Measurements from ENCODE around the gene ARID1A. TPM values are rescaled to one million over a fixed set of nuclear protein-coding genes. Genes with fewer than 3 reads are reported as not detected.

ARID1A gene
- total RNA-seq, 1 experiment from 2014 or later: 120 TPM

- intact Hi-C loops (cut with micrococcal nuclease; ENCODE audit: unreplicated experiment): no loop called here
- H3K36me3 ChIP-seq (ENCODE audit: insufficient read depth, low read length, poor library complexity, severe bottlenecking): peaks cover 28% of the 10 kb centered on the region
- ChIA-PET POLR2A (ENCODE audit: low non-redundant PET) (no interaction called here), CTCF (no interaction called here)
- no peak overlapping the region for H3K27ac ChIP-seq (ENCODE audit: low read depth, low read length, poor library complexity, severe bottlenecking)
- no peak for DNase-seq (ENCODE audit: low spot score)
- no peaks in the 10 kb centered on the region for H3K9me3 ChIP-seq (ENCODE audit: low read depth, low read length, poor library complexity, severe bottlenecking)
- H3K4me1 ChIP-seq (ENCODE audit: insufficient read depth, low read length, poor library complexity, severe bottlenecking): peaks cover 41% of the 10 kb centered on the region
- H3K4me3 ChIP-seq (ENCODE audit: low read depth, low read length, poor library complexity, severe bottlenecking): no peak overlapping the region
- TF ChIP-seq CTCF (conservative IDR thresholded peaks at IDR 0.05; ENCODE audit: low read depth, low read length): no peak
- TF ChIP-seq EZH2 (IDR thresholded peaks at IDR 0.05; ENCODE audit: borderline replicate concordance, low read depth, low read length, poor library complexity, severe bottlenecking): no peak
- BruUV-seq (replicated peaks): no TSS peak
- no peaks in the 10 kb centered on the region for H3K27me3 ChIP-seq (replicated peaks; ENCODE audit: insufficient read depth, low read depth, low read length, poor library complexity)
Measured at GRCh38 chr1:26726784-26727183, 31.0 kb downstream of the ARID1A start.

GRCh38 chr1:26727476-26727875 is 31.7 kb downstream of the ARID1A start:
- CTCF ChIA-PET: no interaction called here
- Histone ChIP-seq H3K4me3 (ENCODE audit: low read depth, low read length, poor library complexity, severe bottlenecking) (no peak overlapping the region), H3K27me3 (replicated peaks; ENCODE audit: insufficient read depth, low read depth, low read length, poor library complexity) (no peaks in the 10 kb centered on the region), H3K27ac (ENCODE audit: low read depth, low read length, poor library complexity, severe bottlenecking) (no peak overlapping the region), H3K36me3 (ENCODE audit: insufficient read depth, low read length, poor library complexity, severe bottlenecking) (peaks cover 34% of the 10 kb centered on the region), H3K9me3 (ENCODE audit: low read depth, low read length, poor library complexity, severe bottlenecking) (no peaks in the 10 kb centered on the region), H3K4me1 (ENCODE audit: insufficient read depth, low read length, poor library complexity, severe bottlenecking) (peaks cover 34% of the 10 kb centered on the region)
- intact Hi-C loops (cut with micrococcal nuclease; ENCODE audit: unreplicated experiment): no loop called here
- no peak for DNase-seq (ENCODE audit: low spot score)
- POLR2A ChIA-PET (ENCODE audit: low non-redundant PET): no interaction called here
- TF ChIP-seq CTCF (conservative IDR thresholded peaks at IDR 0.05; ENCODE audit: low read depth, low read length): no peak
- TF ChIP-seq EZH2 (IDR thresholded peaks at IDR 0.05; ENCODE audit: borderline replicate concordance, low read depth, low read length, poor library complexity, severe bottlenecking): no peak
- no TSS peak for BruUV-seq (replicated peaks)

- no peaks in the 10 kb centered on the region for H3K9me3 ChIP-seq (ENCODE audit: low read depth, low read length, poor library complexity, severe bottlenecking)
- TF ChIP-seq CTCF (conservative IDR thresholded peaks at IDR 0.05; ENCODE audit: low read depth, low read length) (no peak), EZH2 (IDR thresholded peaks at IDR 0.05; ENCODE audit: borderline replicate concordance, low read depth, low read length, poor library complexity, severe bottlenecking) (no peak)
- DNase-seq (ENCODE audit: low spot score): no peak
- no peaks in the 10 kb centered on the region for H3K27me3 ChIP-seq (replicated peaks; ENCODE audit: insufficient read depth, low read depth, low read length, poor library complexity)
- no TSS peak for BruUV-seq (replicated peaks)
- H3K27ac ChIP-seq (ENCODE audit: low read depth, low read length, poor library complexity, severe bottlenecking): no peak overlapping the region
- CTCF ChIA-PET: interaction anchor here (0.5 to 0.6 kb wide), 2 partner anchors 111 to 112 kb away, joined by 3 to 5 read pairs; no protein-coding TSS in a partner anchor
- intact Hi-C loops (cut with micrococcal nuclease; ENCODE audit: unreplicated experiment): no loop called here
- H3K4me3 ChIP-seq (ENCODE audit: low read depth, low read length, poor library complexity, severe bottlenecking): no peak overlapping the region
- H3K36me3 ChIP-seq (ENCODE audit: insufficient read depth, low read length, poor library complexity, severe bottlenecking): peaks cover 46% of the 10 kb centered on the region
- POLR2A ChIA-PET (ENCODE audit: low non-redundant PET): no interaction called here
- H3K4me1 ChIP-seq (ENCODE audit: insufficient read depth, low read length, poor library complexity, severe bottlenecking): peaks cover 26% of the 10 kb centered on the region
Measured at GRCh38 chr1:26728645-26729044, 32.8 kb downstream of the ARID1A start.

Measured in A673 (cell line).